CD4-positive, alpha-beta T cell (primary cell): ENCODE results near the gene IFNGR2. TPM values are rescaled to one million over a fixed set of nuclear protein-coding genes. Genes with fewer than 3 reads are reported as not detected.

ENCODE experiments used
- ATAC-seq: fragments of 200-7000 bp; cut with Tn5 transposase; one replicate; pipeline ENCODE4 v1.10.0; 2022; ENCODE audit warnings: mild to moderate bottlenecking; ENCODE audit not compliant: poor library complexity
- CTCF ChIA-PET: fragments of 350-600 bp; sonication (Branson Sonifier 250); formaldehyde crosslinking; loops from one replicate; lab custom pipeline; 2021; ENCODE audit warnings: antibody characterized with exemption, inconsistent platforms; lab: Charles Lee
- POLR2A ChIA-PET: fragments of 350-600 bp; sonication (Branson Sonifier 250); formaldehyde crosslinking; loops from one replicate; lab custom pipeline; 2021; ENCODE audit warnings: antibody characterized with exemption, inconsistent platforms; lab: Charles Lee
- DNase-seq, 14 experiments: peaks; one replicate each; pipeline ENCODE4 v3.0.0-alpha.2; 2013 to 2020; ENCODE audit warnings: mixed read lengths in 2 of 14
- H3K27ac ChIP-seq, 2 donors: one replicate each; pipeline versions ENCODE4 v1.5.1 to v1.7.0; 2013; ENCODE audit warnings: low read length in 2 of 2, low read depth in 1 of 2, mild to moderate bottlenecking in 1 of 2
- H3K27me3 ChIP-seq, 2 experiments: 1 replicate in 1 of 2; 2 replicates in 1 of 2; pipeline versions ENCODE4 v1.6.1 to v1.7.0; 2013; ENCODE audit warnings: low read length in 2 of 2, control low read depth in 1 of 2, mild to moderate bottlenecking in 1 of 2, moderate library complexity in 1 of 2; ENCODE audit not compliant: insufficient read depth in 2 of 2, control insufficient read depth in 1 of 2
- H3K36me3 ChIP-seq: one replicate; pipeline ENCODE4 v1.6.1; 2013; ENCODE audit warnings: low read length, control low read depth; ENCODE audit not compliant: insufficient read depth
- H3K4me1 ChIP-seq: one replicate; pipeline ENCODE4 v1.6.1; 2013; ENCODE audit warnings: low read length, control low read depth; ENCODE audit not compliant: insufficient read depth
- H3K4me3 ChIP-seq: one replicate; pipeline ENCODE4 v1.5.1; 2013; ENCODE audit warnings: mild to moderate bottlenecking, low read length, moderate library complexity
- H3K9me3 ChIP-seq, 2 experiments: 1 replicate in 1 of 2; 2 replicates in 1 of 2; pipeline versions ENCODE4 v1.6.1 to v1.7.0; 2013; ENCODE audit warnings: low read length in 2 of 2, mild to moderate bottlenecking in 2 of 2, control low read depth in 1 of 2, moderate library complexity in 1 of 2; ENCODE audit not compliant: control insufficient read depth in 1 of 2, insufficient read depth in 1 of 2
- H3K27ac Mint-ChIP-seq: one replicate; pipeline ENCODE4 v1.8.0; 2020; ENCODE audit warnings: mixed read lengths
- H3K27me3 Mint-ChIP-seq: one replicate; pipeline ENCODE4 v1.8.0; 2021; ENCODE audit warnings: mixed read lengths
- H3K36me3 Mint-ChIP-seq: one replicate; pipeline ENCODE4 v1.8.0; 2021; ENCODE audit warnings: low read depth, mixed read lengths
- H3K4me1 Mint-ChIP-seq: one replicate; pipeline ENCODE4 v1.8.0; 2021; ENCODE audit warnings: low read depth, mixed read lengths
- H3K4me3 Mint-ChIP-seq: one replicate; pipeline ENCODE4 v1.8.0; 2020; ENCODE audit warnings: mild to moderate bottlenecking, mixed read lengths
- H3K9me3 Mint-ChIP-seq: one replicate; pipeline ENCODE4 v1.8.0; 2020; ENCODE audit warnings: mixed read lengths
- CTCF ChIP-seq: fragments of 200-600 bp; IDR thresholded peaks from one replicate; pipeline ENCODE4 v1.8.0; 2022; ENCODE audit warnings: antibody characterized with exemption, mild to moderate bottlenecking
- intact Hi-C, 2 experiments: fragments of 100-400 bp; cut with DNase I in 1 of 2; cut with micrococcal nuclease in 1 of 2; formaldehyde crosslinking; loops; one replicate each; pipeline versions ENCODE4 v1.15.1 to v1.9.0; 2023 to 2025; cut with DNase I, micrococcal nuclease
- total RNA-seq, 174 experiments: library from RNA in 2 of 174; stranded (reverse) in 2 of 174; gene quantifications; one replicate each; pipeline ENCODE4 v1.2.3 and lab custom pipeline; 2021 to 2026

Gene IFNGR2
- total RNA-seq, 2 experiments from 2014 or later: 14.6 to 17.7 TPM

DNA sequence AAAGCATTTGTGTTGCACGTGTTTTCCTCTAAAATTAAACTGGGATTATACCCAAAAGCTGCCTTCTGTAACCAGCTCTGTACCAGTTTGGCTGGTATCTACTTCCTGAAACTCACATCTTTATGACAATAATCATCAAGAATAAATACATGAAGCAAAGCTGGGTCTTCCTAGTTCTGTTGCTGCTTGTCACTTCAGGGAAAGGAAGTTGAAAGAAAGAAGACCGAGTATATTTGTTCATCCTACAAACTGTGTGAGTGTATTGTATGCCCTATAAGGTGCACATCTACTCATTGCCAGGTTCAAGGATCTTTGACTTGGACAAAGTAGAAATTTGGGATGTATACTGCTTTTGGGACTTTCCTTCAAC lies 29.1 kb upstream of the IFNGR2 start:
- peaks cover 13% of the 10 kb centered on the region for H3K4me1 ChIP-seq
- POLR2A ChIA-PET: no interaction called here
- H3K27me3 ChIP-seq: no peaks in the 10 kb centered on the region
- no peaks in the 10 kb centered on the region for H3K36me3 ChIP-seq
- Mint-ChIP-seq H3K9me3 (no peaks in the 10 kb centered on the region), H3K27me3 (no peaks in the 10 kb centered on the region), H3K4me3 (no peak overlapping the region), H3K4me1 (peaks cover 6% of the 10 kb centered on the region), H3K27ac (no peak overlapping the region), H3K36me3 (no peaks in the 10 kb centered on the region)
- no peak overlapping the region for H3K4me3 ChIP-seq
- H3K27ac ChIP-seq: no peak overlapping the region
- ATAC-seq: no peak
- peaks cover 0 to 5% of the 10 kb centered on the region in 2 experiments for H3K9me3 ChIP-seq
- CTCF ChIA-PET: interaction anchor here (1.2 to 1.9 kb wide), 2 partner anchors 11 to 12 kb away, joined by 3 to 6 read pairs; no protein-coding TSS in a partner anchor
- TF ChIP-seq CTCF: no peak
- intact Hi-C loops: loop anchor here (1.0 to 5.0 kb wide), 5 partner anchors 71 to 542 kb away; no protein-coding TSS in a partner anchor
- DNase-seq: no peak

GRCh38 chr21:33374450-33375096 lies 28.6 kb upstream of the IFNGR2 start:
- TF ChIP-seq CTCF: peak; percentile 77
- peak; percentile 40 to 81 (median 54) for DNase-seq
- no peak overlapping the region for H3K4me3 Mint-ChIP-seq
- POLR2A ChIA-PET: no interaction called here
- H3K27ac Mint-ChIP-seq: no peak overlapping the region
- no peaks in the 10 kb centered on the region for H3K27me3 Mint-ChIP-seq
- CTCF ChIA-PET: interaction anchor here (0.7 to 1.9 kb wide), 4 partner anchors 10 to 726 kb away, joined by 3 to 6 read pairs (median 3); no protein-coding TSS in a partner anchor
- intact Hi-C loops: loop anchor here (1.0 to 5.0 kb wide), 7 partner anchors 70 to 542 kb away; no protein-coding TSS in a partner anchor
- H3K4me1 Mint-ChIP-seq: peaks cover 7% of the 10 kb centered on the region
- no peaks in the 10 kb centered on the region for H3K27me3 ChIP-seq
- ATAC-seq: peak; percentile 87
- H3K4me3 ChIP-seq: no peak overlapping the region
- H3K36me3 ChIP-seq: no peaks in the 10 kb centered on the region
- peaks cover 0 to 4% of the 10 kb centered on the region in 2 experiments for H3K9me3 ChIP-seq
- H3K36me3 Mint-ChIP-seq: no peaks in the 10 kb centered on the region
- no peaks in the 10 kb centered on the region for H3K9me3 Mint-ChIP-seq
- no peak overlapping the region for H3K27ac ChIP-seq
- peaks cover 16% of the 10 kb centered on the region for H3K4me1 ChIP-seq

- Mint-ChIP-seq H3K9me3 (no peaks in the 10 kb centered on the region), H3K27ac (no peak overlapping the region), H3K4me3 (no peak overlapping the region), H3K4me1 (peaks cover 13% of the 10 kb centered on the region), H3K36me3 (no peaks in the 10 kb centered on the region), H3K27me3 (no peaks in the 10 kb centered on the region)
- H3K27me3 ChIP-seq: no peaks in the 10 kb centered on the region
- H3K4me3 ChIP-seq: no peak overlapping the region
- peaks cover 0 to 2% of the 10 kb centered on the region in 2 experiments for H3K9me3 ChIP-seq
- no peak for TF ChIP-seq CTCF
- intact Hi-C loops: loop anchor here in 1 of 2 experiments (2.0 to 5.0 kb wide), 3 partner anchors 70 to 433 kb away; no protein-coding TSS in a partner anchor
- DNase-seq (no peak), ATAC-seq (no peak)
- ChIA-PET CTCF (interaction anchor here (0.7 to 1.9 kb wide), 3 partner anchors 14 to 726 kb away, joined by 3 to 6 read pairs (median 3); no protein-coding TSS in a partner anchor), POLR2A (no interaction called here)
- no peak overlapping the region for H3K27ac ChIP-seq
- no peaks in the 10 kb centered on the region for H3K36me3 ChIP-seq
- peaks cover 22% of the 10 kb centered on the region for H3K4me1 ChIP-seq
Observed at GRCh38 chr21:33375101-33375644, 28.0 kb upstream of the IFNGR2 start.
